HG02970 (cell line): ENCODE data around the gene ANO1.

ENCODE experiments used
- ATAC-seq: cut with Tn5 transposase; IDR thresholded peaks from one replicate; pipeline ENCODE4 v1.9.1; 2021; ENCODE audit warnings: mild to moderate bottlenecking, moderate library complexity, moderate number of reproducible peaks; ENCODE audit not compliant: unreplicated experiment, low FRiP score

ANO1 gene

DNA sequence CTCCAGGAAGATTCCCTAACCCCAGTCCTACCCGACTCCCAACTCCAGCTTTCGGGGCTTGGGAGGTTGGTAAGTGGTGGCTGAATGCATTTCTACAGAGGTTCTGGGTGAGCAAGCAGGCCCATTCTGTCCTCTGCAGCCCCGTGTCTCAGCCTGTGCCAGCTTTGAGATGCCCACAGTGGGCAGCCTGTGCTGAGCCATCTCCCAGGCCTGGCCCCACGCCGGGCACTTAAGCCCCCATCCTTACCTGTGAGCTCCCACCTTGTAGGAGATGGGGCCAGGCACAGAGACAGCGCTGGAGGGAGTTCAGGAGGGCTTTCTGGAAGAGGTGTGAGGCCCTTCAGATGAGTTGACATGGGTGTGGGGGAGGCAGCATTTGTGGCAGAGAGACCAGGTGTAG lies 54.5 kb downstream of the ANO1 start:
- no peak for ATAC-seq

DNA sequence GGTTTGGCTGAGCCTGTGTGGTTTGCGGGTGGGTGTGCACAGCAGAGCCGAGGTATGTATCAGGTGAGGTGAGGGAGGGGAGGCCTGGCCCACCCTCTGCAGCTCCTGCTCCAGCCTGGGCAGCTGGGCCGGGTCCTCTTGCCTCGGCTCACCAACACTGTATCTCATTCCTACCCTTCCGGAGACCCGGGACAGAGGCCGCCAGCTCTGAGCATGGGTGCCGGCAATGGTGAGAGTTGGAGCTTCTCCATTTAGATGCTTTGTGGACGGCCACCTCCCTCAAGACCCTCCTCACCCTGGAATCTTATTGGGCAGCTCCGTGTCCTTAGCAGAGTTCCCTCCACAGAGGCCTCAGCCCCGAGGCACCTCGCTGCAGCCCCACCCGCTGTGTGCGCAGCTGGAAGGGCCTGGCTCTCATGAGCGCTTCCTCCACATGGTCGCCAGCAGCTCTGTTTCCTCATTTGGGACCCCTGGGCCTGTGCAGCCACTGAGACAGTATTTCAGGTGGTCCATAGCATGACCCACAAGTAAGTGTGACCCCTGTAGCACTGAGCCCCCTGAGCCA lies 55.7 kb downstream of the ANO1 start:
- no peak for ATAC-seq

DNA sequence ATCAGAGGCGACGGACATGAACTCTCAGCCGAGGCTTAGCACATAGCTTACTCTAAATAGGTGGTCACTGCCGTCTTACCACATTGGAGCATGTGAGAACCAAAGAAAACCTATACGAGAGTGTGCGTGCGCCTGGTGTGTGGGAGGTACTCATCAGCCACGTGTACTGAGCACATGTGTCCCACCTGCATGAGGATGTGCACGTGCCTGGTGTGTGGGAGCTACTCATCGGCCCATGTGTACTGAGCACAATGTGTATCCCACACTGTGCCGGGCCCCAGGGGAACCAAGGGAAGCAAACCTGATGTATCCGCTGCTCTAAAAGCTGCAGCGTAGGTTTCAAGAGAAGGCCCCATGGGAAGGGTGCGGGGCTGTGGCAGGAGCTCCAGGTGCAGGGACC lies 56.4 kb downstream of the ANO1 start:
- ATAC-seq, result no peak

DNA sequence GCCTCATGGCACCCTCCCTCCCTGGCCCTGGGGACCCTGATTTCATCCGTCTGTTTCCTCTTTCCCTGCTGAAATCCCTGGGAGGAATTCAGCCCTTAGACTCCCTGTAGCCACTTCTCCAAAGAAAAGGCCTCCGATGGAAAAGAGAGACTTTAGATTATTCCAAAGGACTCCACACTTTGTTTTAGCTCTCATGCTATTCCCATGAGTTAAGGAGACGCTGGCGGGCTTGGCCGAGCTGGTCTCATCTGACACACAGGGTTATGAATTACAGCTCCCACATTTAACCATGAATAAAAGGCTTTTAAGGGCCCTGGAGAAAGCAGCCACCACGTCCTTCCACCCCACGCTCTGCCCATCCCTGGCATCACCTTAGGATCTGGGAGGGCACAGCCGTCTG lies 57.0 kb downstream of the ANO1 start:
- no peak for ATAC-seq

- no peak for ATAC-seq
These were observed 57.5 kb downstream of the ANO1 start for GRCh38 chr11:70135625-70136059.

- no peak for ATAC-seq
These were observed 59.3 kb downstream of the ANO1 start for GRCh38 chr11:70137383-70137782.

DNA sequence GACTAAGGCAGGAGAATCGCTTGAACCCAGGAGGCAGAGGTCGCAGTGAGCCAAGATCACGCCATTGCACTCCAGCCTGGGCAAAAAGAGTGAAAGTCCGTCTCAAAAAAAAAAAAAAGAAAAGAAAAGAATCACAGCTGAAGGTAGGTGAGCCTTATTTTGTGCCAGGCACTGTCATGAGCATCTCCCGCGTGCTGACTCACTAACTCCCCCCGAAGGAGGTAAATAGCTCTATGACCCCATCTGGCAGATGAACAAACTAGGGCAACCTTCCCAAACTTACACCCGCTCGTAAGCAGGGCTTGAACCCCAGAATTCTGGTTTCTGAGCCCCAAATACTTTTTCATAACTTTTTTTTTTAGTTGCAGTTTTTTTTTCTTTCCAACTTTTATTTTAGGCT lies 60.3 kb downstream of the ANO1 start:
- no peak for ATAC-seq

- ATAC-seq, result no peak
These were observed 61.8 kb downstream of the ANO1 start for GRCh38 chr11:70139785-70140410.

DNA sequence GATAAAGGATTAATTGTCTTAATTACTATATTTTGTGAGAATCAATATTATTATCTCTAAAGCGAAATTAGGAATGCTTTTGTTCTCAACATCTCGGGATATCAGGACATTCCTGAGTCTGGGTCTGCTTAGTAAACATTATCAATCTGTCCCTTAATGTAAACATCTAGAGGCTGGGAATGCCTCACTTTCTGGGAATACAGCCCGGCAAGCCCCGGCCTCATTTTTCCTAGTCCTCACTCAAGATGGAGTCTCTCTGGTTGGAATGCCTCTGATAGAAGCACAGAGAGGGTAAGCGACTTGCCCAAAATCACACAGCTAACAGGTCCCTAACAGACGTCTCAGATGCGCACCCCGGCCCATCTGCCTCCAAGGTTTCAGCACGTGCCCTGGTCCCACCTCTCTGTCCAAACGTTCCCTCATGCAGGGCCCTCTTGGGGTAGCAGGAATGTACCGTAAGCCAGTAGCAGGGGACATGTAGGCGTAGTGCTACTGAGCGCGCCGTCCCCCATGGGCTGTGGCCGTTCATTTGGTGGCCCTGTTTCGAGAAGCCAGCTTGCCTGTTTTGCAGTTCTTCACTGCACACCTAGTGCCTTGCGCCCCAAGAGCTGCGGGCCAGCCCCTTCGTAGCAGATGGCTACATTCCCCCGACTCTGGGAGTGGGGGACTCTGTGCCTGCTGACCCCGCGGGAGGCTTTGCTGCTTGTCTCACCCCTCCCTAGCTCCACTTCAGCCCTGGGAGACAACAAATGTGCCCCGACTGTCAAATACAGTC lies 62.8 kb downstream of the ANO1 start:
- no peak for ATAC-seq

DNA sequence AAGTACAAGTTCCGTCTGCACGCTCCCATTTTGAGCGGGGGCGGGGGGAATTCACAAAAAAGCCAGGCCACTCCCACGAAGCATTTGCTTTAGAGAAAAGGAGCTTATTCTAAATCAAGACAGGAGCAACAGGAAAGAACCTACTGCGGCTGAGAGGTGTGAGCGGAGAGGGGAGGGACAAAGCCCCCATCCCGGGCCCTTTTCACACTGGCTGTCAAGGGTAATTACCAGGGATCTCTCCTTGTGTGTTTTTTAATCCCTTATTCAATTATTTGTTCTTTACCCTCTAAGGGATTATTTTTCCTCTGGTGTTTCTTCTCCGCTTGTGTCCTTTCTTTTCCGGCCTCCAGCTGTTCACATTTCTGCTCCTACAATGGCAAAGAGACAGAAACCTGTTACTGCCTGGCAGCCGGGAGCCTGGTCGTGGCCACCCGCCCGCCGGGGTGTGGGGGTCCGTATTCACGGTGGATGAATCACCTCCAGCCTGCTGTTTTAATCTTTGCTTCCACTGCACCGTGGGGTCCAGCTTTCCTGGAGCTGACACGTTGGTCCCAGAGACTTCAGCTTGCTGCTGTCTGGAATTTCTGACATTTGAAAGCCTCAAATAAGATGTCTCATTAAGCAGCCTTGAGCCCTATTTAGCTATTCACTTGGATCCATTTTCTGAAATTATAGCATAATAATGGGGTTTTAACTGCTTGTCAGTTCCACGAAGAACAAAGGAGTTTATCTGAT lies 63.5 kb downstream of the ANO1 start:
- no peak for ATAC-seq

GRCh38 chr11:70142221-70142875 lies 64.2 kb downstream of the ANO1 start:
- ATAC-seq, result no peak

- no peak for ATAC-seq
These were observed 66.1 kb downstream of the ANO1 start for GRCh38 chr11:70144262-70144661.

GRCh38 chr11:70145071-70145470 lies 67.0 kb downstream of the ANO1 start:
- no peak for ATAC-seq

GRCh38 chr11:70145841-70146240 lies 67.7 kb downstream of the ANO1 start:
- no peak for ATAC-seq

DNA sequence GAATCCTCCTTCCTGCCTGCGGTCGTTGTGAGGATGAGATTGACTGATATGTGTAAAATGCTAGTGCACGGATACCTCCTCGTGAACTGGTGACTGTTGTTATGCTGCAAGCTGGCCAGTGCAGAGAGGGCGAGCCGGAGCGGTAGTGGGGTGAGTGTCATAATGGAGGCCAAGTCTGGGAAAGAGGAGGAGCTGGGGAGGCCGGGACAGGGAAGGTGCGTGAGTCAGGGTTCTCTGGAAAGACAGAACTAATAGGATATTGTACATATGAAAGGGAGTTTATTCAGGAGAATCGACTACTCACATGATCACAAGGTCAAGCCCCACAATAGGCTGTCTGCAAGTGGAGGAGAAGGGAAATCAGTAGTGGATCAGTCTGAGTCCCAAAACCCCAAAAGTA lies 68.2 kb downstream of the ANO1 start:
- no peak for ATAC-seq

DNA sequence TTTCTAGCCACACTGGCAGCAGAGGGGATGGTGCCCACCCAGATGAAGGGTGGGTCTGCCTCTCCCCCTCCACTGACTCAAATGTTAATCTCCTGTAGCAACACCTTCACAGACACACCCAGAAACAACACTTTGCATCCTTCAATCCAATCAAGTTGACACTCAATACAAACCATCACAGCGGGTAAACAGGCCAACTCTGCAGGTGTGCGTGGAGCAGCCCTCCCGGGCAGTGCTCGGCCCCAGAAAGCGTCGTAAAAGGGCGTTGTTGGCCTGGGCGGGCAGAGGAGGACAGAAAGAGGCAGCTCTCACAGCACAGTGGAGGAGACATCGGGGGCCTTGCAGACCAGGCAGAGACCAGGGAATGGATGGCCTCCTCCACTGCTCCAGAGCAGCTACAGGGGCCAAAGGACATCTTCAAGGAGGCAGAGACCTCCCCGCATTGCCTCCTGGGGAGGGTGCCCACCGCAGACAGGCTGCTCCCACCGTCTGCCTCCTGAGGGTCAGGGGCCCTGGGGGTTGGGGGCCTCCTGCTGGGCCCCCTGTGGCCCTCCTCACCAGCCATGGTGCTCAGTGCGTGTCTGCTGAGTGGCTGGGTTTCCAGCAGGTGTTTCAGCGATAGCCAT lies 68.9 kb downstream of the ANO1 start:
- no peak for ATAC-seq

DNA sequence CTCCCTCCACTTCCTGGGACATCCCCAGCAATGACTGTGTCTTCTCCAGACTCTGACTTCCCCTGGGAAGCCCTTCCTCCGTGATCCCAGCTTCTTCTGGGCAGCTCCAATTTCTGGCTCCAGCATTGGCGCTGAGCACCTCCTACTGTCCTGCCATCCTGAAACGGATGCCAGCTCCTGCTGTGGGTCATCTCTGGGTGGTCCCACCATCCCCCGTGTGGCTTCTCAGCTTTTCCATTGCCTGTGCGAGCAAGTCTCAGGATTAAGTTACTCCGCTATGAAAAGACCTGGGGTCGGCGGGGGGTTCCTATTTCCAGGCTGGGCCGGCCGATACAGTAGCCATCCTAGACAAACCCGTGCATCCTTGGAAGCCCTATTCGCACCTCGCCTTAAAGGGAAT lies 69.6 kb downstream of the ANO1 start:
- no peak for ATAC-seq

DNA sequence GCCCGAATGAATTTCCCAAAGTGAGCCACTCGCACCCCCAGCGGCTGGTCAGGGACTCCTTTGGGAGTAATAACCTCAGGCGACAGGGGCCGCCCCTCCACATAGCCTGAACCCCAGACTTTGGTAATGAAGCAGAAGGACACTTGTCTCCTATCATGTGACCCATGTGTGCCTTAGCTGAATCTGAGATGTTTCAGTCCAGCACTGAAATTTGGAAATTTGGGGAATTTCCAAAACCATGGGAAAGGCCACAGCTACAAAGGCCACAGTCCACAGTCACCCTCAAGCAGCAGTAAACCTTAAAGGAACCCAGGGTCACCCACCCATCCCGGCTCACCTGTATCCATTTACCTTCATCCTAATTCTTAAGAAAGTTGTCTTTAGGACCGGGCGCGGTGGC lies 73.6 kb downstream of the ANO1 start:
- ATAC-seq, result no peak

- no peak for ATAC-seq
These were observed 75.1 kb downstream of the ANO1 start for GRCh38 chr11:70153133-70153727.

GRCh38 chr11:70155386-70155785 lies 77.3 kb downstream of the ANO1 start:
- ATAC-seq, result no peak
